T-cell (primary cell): ENCODE data around the gene KLF13. TPM values are rescaled to one million over a fixed set of nuclear protein-coding genes. Genes with fewer than 3 reads are reported as not detected.

Experiments used
- ATAC-seq, 4 experiments: fragments of 200-7000 bp in 3 of 4; fragments of 150-1000 bp in 1 of 4; cut with Tn5 transposase; replicated peaks in 1 of 4; 1 replicate in 3 of 4; 2 replicates in 1 of 4; pipeline ENCODE4 v1.10.0; 2021; ENCODE audit warnings: moderate library complexity in 3 of 4, mild to moderate bottlenecking in 2 of 4, moderate number of reproducible peaks in 1 of 4
- CTCF ChIA-PET, 2 donors: fragments of 300-600 bp; sonication (Branson Sonifier 250); formaldehyde crosslinking; loops; one replicate each; lab custom pipeline; 2022; ENCODE audit warnings: antibody characterized with exemption in 2 of 2; lab: Charles Lee
- POLR2A ChIA-PET, 2 donors: fragments of 300-600 bp; sonication (Branson Sonifier 250); formaldehyde crosslinking; loops; one replicate each; lab custom pipeline; 2022; ENCODE audit warnings: antibody characterized with exemption in 2 of 2; lab: Charles Lee
- DNase-seq, 35 experiments: peaks; one replicate each; pipeline versions ENCODE4 v3.0.0 to v3.0.0-alpha.2; 2013 to 2023
- H3K27ac ChIP-seq: one replicate; pipeline ENCODE4 v1.5.1; 2013; ENCODE audit warnings: low read length
- H3K27me3 ChIP-seq, 2 experiments: replicated peaks in 1 of 2; 1 replicate in 1 of 2; 2 replicates in 1 of 2; pipeline versions ENCODE4 v1.6.1 to v1.7.0; 2013; ENCODE audit warnings: low read length in 1 of 2, mixed read lengths in 1 of 2; ENCODE audit not compliant: control insufficient read depth in 2 of 2, insufficient read depth in 2 of 2; ENCODE audit errors: extremely low read depth in 1 of 2
- H3K36me3 ChIP-seq, 2 donors: 1 replicate in 1 of 2; 2 replicates in 1 of 2; pipeline versions ENCODE4 v1.6.1 to v1.7.0; 2013; ENCODE audit warnings: low read length in 1 of 2; ENCODE audit not compliant: control insufficient read depth in 2 of 2, insufficient read depth in 1 of 2; ENCODE audit errors: extremely low read depth in 1 of 2
- H3K4me1 ChIP-seq, 2 experiments: 1 replicate in 1 of 2; 2 replicates in 1 of 2; pipeline versions ENCODE4 v1.6.1 to v1.7.0; 2013; ENCODE audit warnings: low read length in 2 of 2, mixed read lengths in 1 of 2; ENCODE audit not compliant: insufficient read depth in 2 of 2, control insufficient read depth in 1 of 2; ENCODE audit errors: extremely low read depth in 1 of 2
- H3K4me3 ChIP-seq, 2 donors: 1 replicate in 1 of 2; 2 replicates in 1 of 2; pipeline versions ENCODE4 v1.5.1 to v1.7.0; 2013; ENCODE audit warnings: mild to moderate bottlenecking in 2 of 2, low read length in 1 of 2, moderate library complexity in 1 of 2; ENCODE audit not compliant: control insufficient read depth in 1 of 2; ENCODE audit errors: extremely low read depth in 1 of 2
- H3K9me3 ChIP-seq: 2 replicates; pipeline ENCODE4 v1.7.0; 2013
- H3K27ac Mint-ChIP-seq, 2 donors: one replicate each; pipeline ENCODE4 v1.8.0; 2020 to 2021; ENCODE audit warnings: mild to moderate bottlenecking in 2 of 2, mixed read lengths in 2 of 2
- H3K27me3 Mint-ChIP-seq, 2 donors: one replicate each; pipeline ENCODE4 v1.8.0; 2021 to 2022; ENCODE audit warnings: mixed read lengths in 2 of 2
- H3K36me3 Mint-ChIP-seq: one replicate; pipeline ENCODE4 v1.8.0; 2021; ENCODE audit warnings: mixed read lengths
- H3K4me1 Mint-ChIP-seq, 3 donors: one replicate each; pipeline ENCODE4 v1.8.0; 2020 to 2022; ENCODE audit warnings: mixed read lengths in 3 of 3, mild to moderate bottlenecking in 1 of 3
- H3K4me3 Mint-ChIP-seq, 3 donors: one replicate each; pipeline ENCODE4 v1.8.0; 2020 to 2022; ENCODE audit warnings: mild to moderate bottlenecking in 3 of 3, mixed read lengths in 3 of 3, moderate library complexity in 3 of 3
- H3K9me3 Mint-ChIP-seq, 3 donors: one replicate each; pipeline ENCODE4 v1.8.0; 2020 to 2022; ENCODE audit warnings: mixed read lengths in 3 of 3
- WGBS: methylation state at CpG from one replicate; pipeline ENCODE4 v1.1.5; 2013; ENCODE audit warnings: missing lambda C conversion rate; ENCODE audit not compliant: insufficient coverage; 5-methylcytosine and 5-hydroxymethylcytosine counted together
- total RNA-seq, 35 experiments: library from RNA in 6 of 35; stranded (reverse) in 6 of 35; fragments of 120-200 nt in 1 of 35; gene quantifications; one replicate each; pipeline versions ENCODE4 v1.2.1 to v1.2.4 and lab custom pipeline; 2013 to 2026

The KLF13 gene
- total RNA-seq, 5 donors from 2014 or later (not counting 1 experiment from before 2014, with no cell fraction given): 218 to 327 (median 288) TPM

DNA sequence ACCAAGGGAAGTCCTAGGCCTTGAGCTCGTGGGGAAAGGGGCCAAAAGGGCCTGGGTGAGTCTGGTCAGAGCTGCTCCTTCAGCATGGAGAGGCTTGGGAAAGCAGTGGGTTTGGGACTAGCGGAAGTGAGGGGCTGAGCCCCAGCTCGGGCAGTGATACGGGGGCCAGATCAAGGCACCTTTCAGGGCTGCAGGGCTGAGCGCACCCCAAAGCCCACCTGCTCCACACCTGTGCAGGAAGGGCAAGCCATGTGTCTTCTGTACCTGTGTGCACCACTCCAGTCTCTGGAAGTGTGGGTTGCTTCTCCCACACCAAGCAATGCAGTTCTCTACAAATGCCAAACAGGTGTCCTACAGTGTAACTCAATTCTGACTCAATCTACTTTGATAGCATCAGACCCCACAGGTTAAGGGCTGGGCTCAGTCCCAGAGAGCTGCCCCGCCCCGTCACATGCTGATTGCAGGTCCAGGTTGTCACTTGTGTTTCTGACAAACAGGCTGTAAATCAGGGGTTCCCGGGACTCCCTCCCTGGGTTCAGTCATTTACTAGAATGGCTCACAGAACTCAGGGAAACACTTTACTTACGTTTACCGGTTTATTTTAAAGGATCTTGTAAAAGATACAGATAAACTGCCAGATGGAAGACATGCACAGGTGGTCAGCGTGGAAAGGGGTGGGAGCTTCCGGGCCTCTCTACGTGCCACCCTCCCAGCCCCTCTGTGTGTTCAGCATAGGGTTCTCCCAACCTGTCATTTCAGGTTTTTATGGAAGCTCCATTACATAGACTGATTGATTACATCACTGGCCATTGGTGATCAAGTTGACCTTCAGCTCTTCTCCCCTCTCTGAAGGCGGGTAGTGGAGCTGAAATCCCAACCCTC lies 28.8 kb upstream of the KLF13 start:
- no peaks in the 10 kb centered on the region for H3K9me3 Mint-ChIP-seq
- H3K4me1 ChIP-seq: peaks cover 4% of the 10 kb centered on the region in 2 experiments
- H3K4me3 Mint-ChIP-seq: no peak overlapping the region
- H3K27me3 Mint-ChIP-seq: peaks cover 0 to 10% of the 10 kb centered on the region in 2 donors
- WGBS: 87% methylated on average over 7 of the region's 14 CpGs
- no peak overlapping the region for H3K4me3 ChIP-seq
- no peak for ATAC-seq
- H3K36me3 ChIP-seq: no peaks in the 10 kb centered on the region
- no peaks in the 10 kb centered on the region for H3K9me3 ChIP-seq
- peaks cover 0 to 25% of the 10 kb centered on the region in 2 experiments for H3K27me3 ChIP-seq
- peak in 2 of 35 experiments; percentile 4 to 5 for DNase-seq
- no peak overlapping the region for H3K27ac ChIP-seq
- H3K27ac Mint-ChIP-seq: no peak overlapping the region
- CTCF ChIA-PET: no interaction called here
- POLR2A ChIA-PET: interaction anchor here in 1 of 2 donors (0.6 kb wide), 1 partner anchor 190 kb away, joined by 3 read pairs; no protein-coding TSS in a partner anchor
- H3K36me3 Mint-ChIP-seq: no peaks in the 10 kb centered on the region
- peaks cover 7 to 16% (median 7%) of the 10 kb centered on the region in 3 donors for H3K4me1 Mint-ChIP-seq

DNA sequence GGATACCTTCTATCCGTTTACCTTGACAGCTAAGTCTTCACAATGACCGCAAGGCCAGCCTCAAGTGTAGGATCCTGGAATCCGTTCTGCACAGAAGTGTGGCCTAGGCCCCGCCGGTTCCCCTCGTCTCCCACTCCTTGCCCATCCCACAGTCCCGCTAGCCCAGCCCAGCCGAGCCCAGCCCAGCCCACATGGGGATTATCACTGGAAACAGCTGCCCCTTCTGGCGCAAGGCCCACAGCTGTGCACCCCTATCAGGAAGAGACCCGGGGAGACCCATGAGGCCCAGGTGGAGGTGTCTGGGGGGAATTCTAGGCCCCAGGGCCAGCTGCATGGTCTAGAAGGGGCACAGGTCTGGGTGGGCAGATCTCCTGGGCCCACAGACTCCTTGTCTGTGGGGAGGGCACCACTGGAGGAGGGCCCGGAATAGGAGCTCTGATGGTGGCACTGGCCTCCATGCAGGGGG lies 27.9 kb upstream of the KLF13 start:
- 89% methylated on average over 5 of the region's 11 CpGs for WGBS
- Histone ChIP-seq H3K27ac (no peak overlapping the region), H3K4me3 (no peak overlapping the region), H3K36me3 (no peaks in the 10 kb centered on the region), H3K4me1 (peaks cover 13% of the 10 kb centered on the region in 2 experiments), H3K27me3 (peaks cover 0 to 22% of the 10 kb centered on the region in 2 experiments), H3K9me3 (no peaks in the 10 kb centered on the region)
- no peak for DNase-seq
- H3K9me3 Mint-ChIP-seq: no peaks in the 10 kb centered on the region
- ChIA-PET CTCF (interaction anchor here in 1 of 2 donors (0.5 kb wide), 1 partner anchor 621 kb away, joined by 3 read pairs; no protein-coding TSS in a partner anchor), POLR2A (interaction anchor here in 1 of 2 donors (0.6 kb wide), 1 partner anchor 191 kb away, joined by 3 read pairs; no protein-coding TSS in a partner anchor)
- ATAC-seq: no peak
- H3K36me3 Mint-ChIP-seq: no peaks in the 10 kb centered on the region
- H3K4me1 Mint-ChIP-seq: peaks cover 16 to 19% (median 16%) of the 10 kb centered on the region in 3 donors
- H3K4me3 Mint-ChIP-seq: no peak overlapping the region
- no peak overlapping the region for H3K27ac Mint-ChIP-seq
- peaks cover 0 to 5% of the 10 kb centered on the region in 2 donors for H3K27me3 Mint-ChIP-seq

DNA sequence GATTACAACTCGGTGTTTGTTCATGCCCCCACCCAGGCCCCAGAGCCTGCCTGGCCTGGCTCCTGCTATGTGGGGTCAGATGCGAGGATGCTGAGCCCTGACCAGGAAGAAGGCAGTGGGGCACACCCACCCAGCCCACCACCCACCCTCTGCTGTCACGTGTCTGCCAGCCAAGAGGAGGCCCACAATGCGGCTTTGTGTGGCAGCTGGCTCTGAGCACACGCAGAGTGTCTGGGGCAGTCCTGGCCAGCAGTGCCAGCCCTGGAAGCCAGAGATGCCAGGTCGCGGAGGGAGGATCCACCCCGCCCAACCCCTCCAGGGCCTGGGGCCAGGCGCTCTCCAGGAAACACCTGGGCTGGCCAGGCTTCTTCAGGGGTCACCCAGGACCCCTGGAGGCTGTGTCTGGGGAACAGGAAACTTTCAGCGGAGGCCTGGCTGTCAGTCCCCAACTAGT lies 26.4 kb upstream of the KLF13 start:
- WGBS: 89% methylated on average over 8 of the region's 10 CpGs
- POLR2A ChIA-PET: no interaction called here

DNA sequence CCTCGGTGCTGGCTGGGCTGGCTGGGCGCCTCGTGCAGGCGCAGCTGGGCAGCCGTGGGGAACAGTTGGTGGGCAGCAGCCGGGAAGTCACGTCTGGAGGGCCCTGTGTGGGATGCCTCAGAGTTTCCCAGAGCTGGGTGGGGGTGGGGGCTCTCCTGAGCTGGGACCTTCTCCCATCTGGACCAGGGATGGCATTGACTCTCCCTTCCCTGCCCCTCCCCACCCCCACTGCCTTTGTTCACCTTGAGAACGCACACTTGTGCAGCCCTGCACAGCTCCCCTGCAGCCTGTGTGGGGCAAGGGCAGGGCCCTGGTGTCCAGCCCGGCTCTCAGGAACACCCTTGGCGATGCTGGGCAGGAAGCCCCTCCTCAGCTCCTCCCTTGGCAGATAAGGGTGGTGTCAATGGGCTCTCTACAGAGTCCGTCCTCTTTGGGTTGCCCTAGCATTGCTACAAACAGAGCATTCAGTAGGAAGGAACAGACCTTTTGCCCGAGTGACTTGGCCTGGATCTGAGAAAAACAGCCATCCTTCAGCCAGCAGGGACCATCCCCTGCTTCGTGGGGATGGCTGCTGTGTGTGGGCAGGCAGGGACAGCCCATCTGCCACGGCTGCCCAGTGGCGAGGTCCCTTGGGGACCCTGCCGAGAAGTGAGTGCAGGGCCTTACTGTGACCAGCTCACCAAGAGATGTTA lies 25.5 kb upstream of the KLF13 start:
- H3K9me3 Mint-ChIP-seq: no peaks in the 10 kb centered on the region
- ChIA-PET CTCF (interaction anchor here in 1 of 2 donors (0.6 kb wide), 1 partner anchor 106 kb away, joined by 3 read pairs; no protein-coding TSS in a partner anchor), POLR2A (no interaction called here)
- Histone ChIP-seq H3K4me1 (peaks cover 25% of the 10 kb centered on the region in 2 experiments), H3K27ac (no peak overlapping the region), H3K9me3 (no peaks in the 10 kb centered on the region), H3K4me3 (no peak overlapping the region), H3K27me3 (peaks cover 0 to 19% of the 10 kb centered on the region in 2 experiments), H3K36me3 (no peaks in the 10 kb centered on the region)
- WGBS: 92% methylated on average over 11 of the region's 16 CpGs
- no peak overlapping the region for H3K27ac Mint-ChIP-seq
- H3K4me1 Mint-ChIP-seq: peaks cover 25 to 31% (median 28%) of the 10 kb centered on the region in 3 donors
- H3K27me3 Mint-ChIP-seq: peaks cover 0 to 3% of the 10 kb centered on the region in 2 donors
- DNase-seq: peak in 1 of 35 experiments; percentile 13
- ATAC-seq: no peak
- H3K36me3 Mint-ChIP-seq: no peaks in the 10 kb centered on the region
- H3K4me3 Mint-ChIP-seq: no peak overlapping the region

More for the DNA sequence above, 26.4 kb upstream of the KLF13 start:
- Histone ChIP-seq H3K27me3 (peaks cover 0 to 19% of the 10 kb centered on the region in 2 experiments), H3K4me3 (no peak overlapping the region), H3K4me1 (peaks cover 22 to 23% of the 10 kb centered on the region in 2 experiments), H3K9me3 (no peaks in the 10 kb centered on the region), H3K27ac (no peak overlapping the region), H3K36me3 (no peaks in the 10 kb centered on the region)
- Mint-ChIP-seq H3K4me1 (peaks cover 23 to 25% (median 24%) of the 10 kb centered on the region in 3 donors), H3K36me3 (no peaks in the 10 kb centered on the region), H3K27me3 (peaks cover 0 to 5% of the 10 kb centered on the region in 2 donors), H3K4me3 (no peak overlapping the region), H3K27ac (no peak overlapping the region), H3K9me3 (no peaks in the 10 kb centered on the region)
- DNase-seq (peak in 1 of 35 experiments; percentile 12), ATAC-seq (no peak)
- CTCF ChIA-PET: interaction anchor here in 1 of 2 donors (0.6 kb wide), 1 partner anchor 107 kb away, joined by 3 read pairs; no protein-coding TSS in a partner anchor

DNA sequence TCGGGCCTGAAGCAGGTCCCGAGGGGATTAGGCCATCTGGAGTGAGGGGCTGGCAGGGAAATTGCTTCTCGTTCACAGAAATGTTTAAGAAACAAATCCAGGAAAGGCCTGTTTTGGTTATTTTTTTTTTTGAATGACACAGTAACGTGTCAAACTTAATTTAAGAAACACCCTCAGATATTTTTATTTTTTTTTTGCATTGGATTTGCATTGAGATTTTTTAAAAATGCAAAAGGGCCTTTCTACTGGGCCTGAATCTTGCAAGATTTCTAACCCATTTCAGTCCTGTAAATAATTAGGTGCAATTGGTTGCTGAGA lies 25.0 kb upstream of the KLF13 start:
- Mint-ChIP-seq H3K27ac (no peak overlapping the region), H3K27me3 (peaks cover 0 to 2% of the 10 kb centered on the region in 2 donors), H3K36me3 (no peaks in the 10 kb centered on the region), H3K9me3 (no peaks in the 10 kb centered on the region), H3K4me1 (peaks cover 24 to 31% (median 28%) of the 10 kb centered on the region in 3 donors), H3K4me3 (no peak overlapping the region)
- ChIA-PET CTCF (no interaction called here), POLR2A (no interaction called here)
- 100% methylated on average over 1 of the region's 4 CpGs for WGBS
- DNase-seq: no peak
- Histone ChIP-seq H3K36me3 (no peaks in the 10 kb centered on the region), H3K4me3 (no peak overlapping the region), H3K27ac (no peak overlapping the region), H3K9me3 (no peaks in the 10 kb centered on the region), H3K27me3 (peaks cover 0 to 21% of the 10 kb centered on the region in 2 experiments), H3K4me1 (peaks cover 25% of the 10 kb centered on the region in 2 experiments)
- ATAC-seq: no peak
